ENCODE results near the gene CD8B.
"Not testable (repeated sequence)": the region's sequence is repeated elsewhere in the genome, so short reads cannot be mapped to it uniquely, and the experiment has no call there.

- TF ChIP-seq CTCF, POLR2A (IDR thresholded peaks at IDR 0.05): not testable (repeated sequence)
Measured at GRCh38 chr2:86839455-86839854, 22.2 kb downstream of the CD8B start.

Measured in esophagus squamous epithelium (tissue), 4 donors.